ENCODE results near the gene SLC20A1.

Gene SLC20A1

GRCh38 chr2:112637289-112637660, 8.5 kb upstream of the SLC20A1 start:
- Histone ChIP-seq H3K27ac (no peak overlapping the region), H3K4me3 (ENCODE audit: low read depth, low read length) (no peak overlapping the region), H3K36me3 (replicated peaks) (no peaks in the 10 kb centered on the region), H3K27me3 (replicated peaks) (no peaks in the 10 kb centered on the region)
- in situ Hi-C loops (cut with HindIII; ENCODE audit: low pct_ligation_motif_present, low sequenced_read_pairs), result no loop called here
- TF ChIP-seq CTCF (IDR thresholded peaks at IDR 0.05; ENCODE audit: low read depth, low read length, missing control alignments), result no peak
- no peak for DNase-seq

- H3K27me3 ChIP-seq (replicated peaks), result no peaks in the 10 kb centered on the region
- DNase-seq, result no peak
- peak overlapping the region; percentile 90 for H3K27ac ChIP-seq
- no peaks in the 10 kb centered on the region for H3K36me3 ChIP-seq (replicated peaks)
- no peak overlapping the region for H3K4me3 ChIP-seq (ENCODE audit: low read depth, low read length)
- in situ Hi-C loops (cut with HindIII; ENCODE audit: low pct_ligation_motif_present, low sequenced_read_pairs), result no loop called here
- no peak for TF ChIP-seq CTCF (IDR thresholded peaks at IDR 0.05; ENCODE audit: low read depth, low read length, missing control alignments)
Observed at GRCh38 chr2:112639936-112640335, 5.8 kb upstream of the SLC20A1 start.

GRCh38 chr2:112640467-112640799, 5.3 kb upstream of the SLC20A1 start:
- no peaks in the 10 kb centered on the region for H3K36me3 ChIP-seq (replicated peaks)
- H3K27ac ChIP-seq, result peak overlapping the region; percentile 90
- in situ Hi-C loops (cut with HindIII; ENCODE audit: low pct_ligation_motif_present, low sequenced_read_pairs), result no loop called here
- no peak for TF ChIP-seq CTCF (IDR thresholded peaks at IDR 0.05; ENCODE audit: low read depth, low read length, missing control alignments)
- H3K27me3 ChIP-seq (replicated peaks), result no peaks in the 10 kb centered on the region
- no peak overlapping the region for H3K4me3 ChIP-seq (ENCODE audit: low read depth, low read length)
- DNase-seq, result no peak

GRCh38 chr2:112640800-112641675, 4.7 kb upstream of the SLC20A1 start:
- Histone ChIP-seq H3K4me3 (ENCODE audit: low read depth, low read length) (no peak overlapping the region), H3K27ac (peak overlapping the region; percentile 90), H3K27me3 (replicated peaks) (no peaks in the 10 kb centered on the region), H3K36me3 (replicated peaks) (peaks cover 2% of the 10 kb centered on the region)
- no peak for TF ChIP-seq CTCF (IDR thresholded peaks at IDR 0.05; ENCODE audit: low read depth, low read length, missing control alignments)
- peak; percentile 81 for DNase-seq
- in situ Hi-C loops (cut with HindIII; ENCODE audit: low pct_ligation_motif_present, low sequenced_read_pairs), result no loop called here

GRCh38 chr2:112641701-112642100, 4.0 kb upstream of the SLC20A1 start:
- Histone ChIP-seq H3K27ac (peak overlapping the region; percentile 90), H3K36me3 (replicated peaks) (peaks cover 6% of the 10 kb centered on the region), H3K4me3 (ENCODE audit: low read depth, low read length) (no peak overlapping the region), H3K27me3 (replicated peaks) (no peaks in the 10 kb centered on the region)
- DNase-seq, result no peak
- TF ChIP-seq CTCF (IDR thresholded peaks at IDR 0.05; ENCODE audit: low read depth, low read length, missing control alignments), result no peak
- in situ Hi-C loops (cut with HindIII; ENCODE audit: low pct_ligation_motif_present, low sequenced_read_pairs), result no loop called here

GRCh38 chr2:112642561-112642960, 3.2 kb upstream of the SLC20A1 start:
- no peak for TF ChIP-seq CTCF (IDR thresholded peaks at IDR 0.05; ENCODE audit: low read depth, low read length, missing control alignments)
- in situ Hi-C loops (cut with HindIII; ENCODE audit: low pct_ligation_motif_present, low sequenced_read_pairs), result no loop called here
- DNase-seq, result no peak

More at GRCh38 chr2:112642561-112642960, 3.2 kb upstream of the SLC20A1 start:
- Histone ChIP-seq H3K4me3 (ENCODE audit: low read depth, low read length) (no peak overlapping the region), H3K27me3 (replicated peaks) (no peaks in the 10 kb centered on the region), H3K27ac (no peak overlapping the region), H3K36me3 (replicated peaks) (peaks cover 15% of the 10 kb centered on the region)
